Left lung (tissue), 10 donors: Measurements from ENCODE around the gene DLGAP1. TPM values are rescaled to one million over a fixed set of nuclear protein-coding genes. Genes with fewer than 3 reads are reported as not detected.

Experiments
- ATAC-seq: fragments of 200-7000 bp; cut with Tn5 transposase; one replicate; pipeline ENCODE4 v1.9.1; 2020; ENCODE audit warnings: moderate library complexity
- DNase-seq, 4 donors: peaks; one replicate each; pipeline ENCODE4 v3.0.0-alpha.2; 2013 to 2020
- H3K27ac ChIP-seq, 2 donors: fragments of 200-600 bp; sonication (generic) in 1 of 2; one replicate each; pipeline versions ENCODE4 v1.5.0 to v1.8.0; 2020 to 2021
- H3K27me3 ChIP-seq, 2 donors: fragments of 200-600 bp; sonication (generic) in 1 of 2; one replicate each; pipeline versions ENCODE4 v1.5.0 to v1.8.0; 2020 to 2021
- H3K36me3 ChIP-seq, 2 donors: fragments of 200-600 bp; sonication (generic) in 1 of 2; one replicate each; pipeline versions ENCODE4 v1.5.0 to v1.8.0; 2020 to 2021
- H3K4me1 ChIP-seq, 2 donors: fragments of 200-600 bp; one replicate each; pipeline ENCODE4 v1.8.0; 2021
- H3K4me3 ChIP-seq, 2 donors: fragments of 200-600 bp; sonication (generic) in 1 of 2; one replicate each; pipeline versions ENCODE4 v1.5.0 to v1.8.0; 2020 to 2021; ENCODE audit warnings: mild to moderate bottlenecking in 1 of 2
- H3K9me3 ChIP-seq, 2 donors: fragments of 200-600 bp; sonication (generic) in 1 of 2; one replicate each; pipeline versions ENCODE4 v1.5.0 to v1.8.0; 2020 to 2021
- CTCF ChIP-seq, 2 donors: fragments of 200-600 bp; sonication (generic) in 1 of 2; IDR thresholded peaks; one replicate each; pipeline versions ENCODE4 v1.5.0 to v1.8.0; 2021; ENCODE audit warnings: antibody characterized with exemption in 2 of 2
- intact Hi-C, 2 donors: fragments of 100-400 bp; cut with DNase I; formaldehyde crosslinking; loops; one replicate each; pipeline versions ENCODE4 v1.11.2 to v1.14.2; 2022
- polyA plus RNA-seq, 6 donors: library from polyadenylated mRNA; unstranded; fragments of 120-200 nt; gene quantifications; one replicate each; pipeline ENCODE4 v1.2.1, GENCODE V29; 2013; ENCODE audit not compliant: insufficient read length in 6 of 6
- total RNA-seq, 2 donors: library from RNA; stranded (reverse); fragmentation: NEBNext Ultra II Directional; extraction: Animal tissue kit (Norgen Biotek cat#: 25700); gene quantifications; one replicate each; pipeline ENCODE4 v1.2.1, GENCODE V29; 2021
- donor health status: DM: no; HTN: yes; CAD: no.
- donor health status: DM: no; HTN: no; CAD: no.

The DLGAP1 gene
- total and polyA plus RNA-seq, 8 donors, result 1.6 to 4.0 (median 2.1) TPM

GRCh38 chr18:4356929-4357328 is 98.2 kb downstream of the DLGAP1 start:
- no peaks in the 10 kb centered on the region for H3K4me1 ChIP-seq
- DNase-seq (no peak), ATAC-seq (no peak)
- H3K4me3 ChIP-seq, result no peak overlapping the region
- peaks cover 0 to 7% of the 10 kb centered on the region in 2 donors for H3K9me3 ChIP-seq
- H3K27me3 ChIP-seq, result no peaks in the 10 kb centered on the region
- H3K27ac ChIP-seq, result no peak overlapping the region
- intact Hi-C loops, result no loop called here
- no peak for TF ChIP-seq CTCF (IDR thresholded peaks at IDR 0.05)
- no peaks in the 10 kb centered on the region for H3K36me3 ChIP-seq

- Histone ChIP-seq H3K36me3 (no peaks in the 10 kb centered on the region), H3K4me3 (no peak overlapping the region), H3K9me3 (peaks cover 0 to 4% of the 10 kb centered on the region in 2 donors), H3K27ac (no peak overlapping the region), H3K4me1 (no peaks in the 10 kb centered on the region), H3K27me3 (no peaks in the 10 kb centered on the region)
- DNase-seq (no peak), ATAC-seq (no peak)
- intact Hi-C loops, result no loop called here
- no peak for TF ChIP-seq CTCF (IDR thresholded peaks at IDR 0.05)
Measured at GRCh38 chr18:4353853-4354418, 101.2 kb downstream of the DLGAP1 start.

- Histone ChIP-seq H3K36me3 (no peaks in the 10 kb centered on the region), H3K27ac (no peak overlapping the region), H3K4me3 (no peak overlapping the region), H3K9me3 (peaks cover 0 to 4% of the 10 kb centered on the region in 2 donors), H3K4me1 (no peaks in the 10 kb centered on the region), H3K27me3 (no peaks in the 10 kb centered on the region)
- DNase-seq (no peak), ATAC-seq (no peak)
- TF ChIP-seq CTCF (IDR thresholded peaks at IDR 0.05), result no peak
- intact Hi-C loops, result no loop called here
Measured at GRCh38 chr18:4352746-4353551, 102.2 kb downstream of the DLGAP1 start.

GRCh38 chr18:4351005-4351404 is 104.1 kb downstream of the DLGAP1 start:
- intact Hi-C loops, result no loop called here
- Histone ChIP-seq H3K27ac (no peak overlapping the region), H3K9me3 (no peaks in the 10 kb centered on the region), H3K27me3 (no peaks in the 10 kb centered on the region), H3K4me3 (no peak overlapping the region), H3K4me1 (no peaks in the 10 kb centered on the region), H3K36me3 (no peaks in the 10 kb centered on the region)
- ATAC-seq (no peak), DNase-seq (no peak)
- no peak for TF ChIP-seq CTCF (IDR thresholded peaks at IDR 0.05)

GRCh38 chr18:4335386-4335785 is 119.7 kb downstream of the DLGAP1 start:
- ATAC-seq, result no peak
- intact Hi-C loops, result no loop called here
- Histone ChIP-seq H3K27ac (no peak overlapping the region), H3K4me1 (no peaks in the 10 kb centered on the region), H3K4me3 (no peak overlapping the region), H3K36me3 (no peaks in the 10 kb centered on the region), H3K27me3 (no peaks in the 10 kb centered on the region), H3K9me3 (no peaks in the 10 kb centered on the region)
- no peak for TF ChIP-seq CTCF (IDR thresholded peaks at IDR 0.05)
- no peak for DNase-seq
